GM18502 (cell line): ENCODE measurements around the gene NOL9.
"Not testable (repeated sequence)": the region's sequence is repeated elsewhere in the genome, so short reads cannot be mapped to it uniquely, and the experiment has no call there.

ENCODE experiments used
- ATAC-seq: cut with Tn5 transposase; IDR thresholded peaks from one replicate; pipeline ENCODE4 v1.9.1; 2021; ENCODE audit warnings: mild to moderate bottlenecking; ENCODE audit not compliant: unreplicated experiment, poor library complexity

The NOL9 gene

GRCh38 chr1:6574818-6575217 is 20.5 kb upstream of the NOL9 start:
- no peak for ATAC-seq

DNA sequence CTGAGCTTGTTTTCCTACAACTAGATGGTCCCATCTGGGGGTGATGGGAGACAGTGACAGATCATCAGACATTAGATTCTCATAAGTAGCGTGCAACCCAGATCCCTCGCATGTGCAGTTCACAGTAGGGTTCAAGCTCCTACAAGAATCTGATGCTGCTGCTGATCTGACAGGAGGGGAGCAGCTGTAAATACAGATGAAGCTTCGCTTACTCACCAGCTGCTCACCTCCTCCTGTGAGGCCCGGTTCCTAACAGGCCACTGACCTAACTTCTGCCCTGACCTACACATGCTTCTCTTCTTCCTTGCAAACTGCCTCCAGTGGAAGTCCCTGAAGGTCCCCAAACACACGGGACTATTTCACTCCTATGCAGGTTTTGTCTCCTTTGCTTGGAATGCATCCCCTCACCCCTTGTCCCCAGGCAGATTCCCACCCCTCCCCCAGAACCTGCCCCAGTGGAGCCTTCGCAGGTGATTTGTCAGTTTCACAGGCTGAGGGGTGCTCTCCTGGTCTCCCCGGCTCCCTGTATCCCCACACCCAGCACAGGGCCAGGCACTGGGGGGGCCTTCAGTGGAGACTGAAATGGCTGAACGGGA is 19.8 kb upstream of the NOL9 start:
- no peak for ATAC-seq

DNA sequence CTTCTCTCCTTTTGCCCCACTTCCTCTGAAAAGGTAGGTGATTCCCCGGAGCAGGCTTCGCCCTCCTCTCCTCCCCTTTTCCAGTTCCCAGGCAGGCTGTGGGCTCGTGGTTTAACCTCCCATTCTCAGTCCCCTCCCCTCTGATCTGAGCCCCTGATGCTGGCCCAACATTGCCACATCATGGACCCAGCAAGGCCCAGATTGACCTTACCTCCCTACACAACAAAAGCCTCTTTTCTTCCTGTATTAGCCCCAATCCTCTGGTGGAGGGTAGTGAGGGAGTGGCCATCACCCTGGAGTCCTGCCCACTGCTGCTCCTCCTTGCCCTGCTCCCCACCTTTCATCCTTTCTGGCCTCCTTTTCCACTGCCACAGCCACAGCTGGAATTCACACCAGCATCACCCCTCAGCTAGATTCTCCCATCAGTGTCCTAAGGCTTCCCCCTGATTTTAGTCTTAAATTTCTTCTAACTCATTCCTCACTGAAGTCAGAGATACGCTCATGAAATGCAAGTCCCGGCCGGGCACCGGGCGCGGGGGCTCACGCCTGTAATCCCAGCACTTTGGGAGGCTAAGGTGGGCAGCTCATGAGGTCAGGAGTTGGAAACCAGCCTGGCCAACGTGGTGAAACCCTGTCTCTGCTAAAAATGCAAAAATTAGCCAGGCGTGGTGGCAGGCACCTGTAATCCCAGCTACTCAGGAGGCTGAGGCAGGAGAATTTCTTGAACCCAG is 18.5 kb upstream of the NOL9 start:
- ATAC-seq: no peak

- ATAC-seq: no peak
Measured at GRCh38 chr1:6570987-6571386, 16.7 kb upstream of the NOL9 start.

DNA sequence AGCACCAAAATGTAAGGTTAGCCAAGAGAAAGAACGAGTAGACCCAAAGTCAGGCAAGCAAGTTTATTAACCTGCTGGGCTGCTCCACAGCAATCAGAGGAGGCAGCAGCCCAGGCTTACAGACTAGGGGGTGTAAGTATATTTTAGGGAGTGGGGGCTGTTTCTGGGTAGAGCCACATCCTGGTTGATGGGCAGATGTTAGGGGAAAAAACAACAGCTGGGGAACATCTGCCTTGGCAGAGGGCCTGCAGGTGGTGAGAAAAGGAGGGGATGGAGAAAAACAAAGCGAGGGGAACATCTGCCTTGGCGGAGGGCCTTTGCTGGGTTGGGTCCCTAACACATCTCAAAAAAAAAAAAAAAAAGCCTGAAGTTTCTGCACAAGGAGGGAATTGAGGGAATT is 15.8 kb upstream of the NOL9 start:
- no peak for ATAC-seq

- ATAC-seq: no peak
Measured at GRCh38 chr1:6569033-6569432, 14.7 kb upstream of the NOL9 start.

GRCh38 chr1:6560267-6560666 is 6.0 kb upstream of the NOL9 start:
- no peak for ATAC-seq

GRCh38 chr1:6559161-6559560 is 4.8 kb upstream of the NOL9 start:
- ATAC-seq: not testable (repeated sequence)

GRCh38 chr1:6557597-6557996 is 3.3 kb upstream of the NOL9 start:
- no peak for ATAC-seq

- ATAC-seq: no peak
Measured at GRCh38 chr1:6554907-6555778, 830 bp upstream of the NOL9 start, which contains the start of gene TAS1R1. TSS of gene TAS1R1 (plus strand) at chr1:6555307. CDS start at chr1:6555374, 67 bp downstream.

- ATAC-seq: no peak
Measured at GRCh38 chr1:6547301-6547700, 7.0 kb downstream of the NOL9 start.

DNA sequence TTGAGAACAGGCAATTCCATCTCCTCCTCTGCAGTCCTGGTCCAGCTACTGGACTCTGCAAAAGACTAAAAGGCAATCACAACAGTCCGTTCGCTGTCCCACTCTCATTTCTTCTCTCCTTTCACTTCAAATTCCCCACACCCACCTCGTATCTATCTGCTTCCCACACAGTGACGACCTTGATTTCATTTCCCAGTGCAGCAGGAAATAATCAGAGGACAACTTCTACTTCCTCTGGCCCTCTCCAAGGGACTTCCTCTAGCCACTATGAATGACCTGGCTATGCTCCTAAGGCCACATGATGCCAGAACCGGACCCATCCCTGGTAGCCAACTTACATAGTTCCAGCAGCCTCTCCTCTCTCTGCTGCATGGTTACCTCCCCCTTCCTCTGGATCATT is 8.0 kb downstream of the NOL9 start:
- no peak for ATAC-seq

DNA sequence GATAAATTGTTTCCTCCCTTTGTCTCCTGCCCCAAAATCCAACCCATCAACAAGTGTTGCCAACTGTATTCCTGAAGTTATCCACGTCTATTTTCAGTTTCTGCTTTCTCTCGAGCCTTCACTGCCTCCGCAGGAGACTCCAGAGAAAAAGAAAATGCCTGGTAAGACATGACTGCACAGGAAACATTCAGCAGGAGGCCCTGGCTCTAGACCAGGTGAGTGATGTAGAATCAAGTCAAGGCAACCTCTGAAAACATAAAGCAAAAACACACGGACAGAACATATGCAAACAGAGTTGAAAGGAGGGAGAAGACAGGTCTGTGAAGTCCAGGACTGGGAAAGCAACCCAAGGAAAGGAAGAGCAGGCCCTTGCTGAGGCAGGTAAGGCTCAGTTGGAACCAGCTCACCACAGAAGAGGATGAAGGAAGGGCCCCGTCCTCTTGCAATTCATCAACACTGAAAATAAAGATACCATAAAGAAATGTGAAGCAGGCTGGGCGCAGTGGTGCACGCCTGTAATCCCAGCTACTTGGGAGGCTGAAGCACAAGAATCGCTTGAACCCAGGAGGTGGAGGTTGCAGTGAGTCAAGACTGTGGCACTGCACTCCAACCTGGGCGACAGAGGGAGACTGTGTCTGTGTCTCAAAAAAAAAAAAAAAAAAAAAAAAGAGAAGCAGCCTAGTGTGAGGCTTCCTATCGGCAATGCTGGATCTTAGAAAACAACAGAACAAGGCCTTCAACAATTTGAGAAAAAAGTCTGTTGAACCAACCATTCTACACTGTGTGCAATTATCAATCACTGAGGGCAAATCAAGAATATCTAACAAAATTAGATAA is 8.8 kb downstream of the NOL9 start:
- no peak for ATAC-seq

GRCh38 chr1:6544831-6545230 is 9.5 kb downstream of the NOL9 start:
- ATAC-seq: no peak

DNA sequence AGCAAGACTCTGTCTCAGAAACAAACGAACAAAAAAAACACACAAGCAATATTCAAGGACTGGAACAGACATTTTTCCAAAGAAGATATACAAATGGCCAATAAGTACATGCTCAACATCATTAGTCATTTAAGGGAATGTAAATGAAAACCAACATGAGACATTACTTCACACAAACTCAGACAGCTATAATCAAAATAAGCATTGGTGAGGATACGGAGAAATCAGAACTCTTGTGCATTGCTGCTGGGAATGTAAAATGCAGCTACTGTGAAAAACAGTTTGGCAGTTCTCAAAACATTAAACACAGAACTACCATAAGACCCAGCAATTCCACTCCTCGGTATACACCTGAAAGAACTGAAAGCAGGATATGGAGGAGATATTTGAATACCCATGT is 15.4 kb downstream of the NOL9 start:
- no peak for ATAC-seq

DNA sequence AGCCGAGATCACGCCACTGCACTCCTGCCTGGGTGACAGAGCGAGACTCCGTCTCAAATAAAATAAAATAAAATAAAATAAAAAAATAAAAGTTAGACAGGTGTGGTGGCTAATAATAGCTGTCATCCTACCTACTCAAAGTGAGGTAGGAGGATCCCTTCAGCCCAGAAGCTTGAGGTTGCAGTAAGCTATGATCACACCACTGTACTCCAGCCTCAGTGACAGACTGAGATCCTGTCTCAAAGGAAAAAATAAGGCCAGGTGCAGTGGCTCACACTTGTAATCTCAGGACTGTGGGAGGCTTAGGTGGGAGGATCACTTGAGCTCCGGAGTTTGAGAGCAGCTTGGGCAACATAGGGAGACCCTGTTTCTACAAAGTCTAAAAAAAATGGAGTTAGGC is 18.0 kb downstream of the NOL9 start:
- ATAC-seq: no peak

- no peak for ATAC-seq
Measured at GRCh38 chr1:6535214-6535613, 19.1 kb downstream of the NOL9 start.

GRCh38 chr1:6534248-6534822 is 20.0 kb downstream of the NOL9 start:
- no peak for ATAC-seq

DNA sequence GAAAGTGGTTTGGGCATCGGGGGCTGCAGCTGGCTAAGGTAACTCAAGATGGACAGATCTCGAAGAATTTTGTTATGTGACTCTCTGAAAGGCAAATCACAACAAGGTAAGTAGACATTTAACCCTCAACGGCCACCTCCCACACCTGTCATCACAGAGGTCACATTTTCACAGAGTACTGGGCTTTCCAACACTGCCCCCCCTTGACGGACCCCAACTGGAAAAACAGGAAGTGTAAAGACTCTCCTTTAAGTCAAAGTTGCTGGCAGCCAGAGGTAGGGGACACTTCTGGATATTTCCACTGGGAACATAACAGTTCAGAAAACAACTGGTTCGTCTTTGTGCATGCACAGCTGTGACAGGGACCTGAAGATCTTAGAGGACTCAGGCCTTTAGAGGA is 22.3 kb downstream of the NOL9 start:
- ATAC-seq: no peak
